Endothelial cell of umbilical vein (primary cell): ENCODE results near the gene PBXIP1. TPM values are rescaled to one million over a fixed set of nuclear protein-coding genes. Genes with fewer than 3 reads are reported as not detected.

Experiments used
- BruUV-seq: library from RNA; stranded (reverse); fragments of 400-500 nt; replicated peaks from 2 replicates; lab custom pipeline; 2021; lab: Mats Ljungman, UMichigan
- CTCF ChIA-PET: fragments of 300-600, 350-600 bp; sonication (Branson Sonifier 250); formaldehyde crosslinking; loops from one replicate; lab custom pipeline; 2021; ENCODE audit warnings: antibody characterized with exemption, inconsistent platforms; lab: Charles Lee
- POLR2A ChIA-PET: fragments of 300-600, 350-600 bp; sonication (Branson Sonifier 250); formaldehyde crosslinking; loops from one replicate; lab custom pipeline; 2021; ENCODE audit warnings: antibody characterized with exemption, inconsistent platforms; lab: Charles Lee
- DNase-seq: peaks from one replicate; pipeline ENCODE4 v3.0.0-alpha.2; 2011; ENCODE audit warnings: low read depth, low spot score
- FAIRE-seq: peaks from 2 replicates; lab custom pipeline; 2011; peaks lifted over from hg19 to GRCh38; lab: Jason Lieb, UNC
- H2AFZ ChIP-seq: 2 replicates; pipeline ENCODE4 v1.6.0; 2012; ENCODE audit warnings: low read depth, low read length, control low read depth, inconsistent platforms
- H3K27ac ChIP-seq: 2 replicates; pipeline ENCODE4 v1.5.1; 2011; ENCODE audit warnings: low read depth, mild to moderate bottlenecking, control low read depth, low read length, moderate library complexity; ENCODE audit not compliant: insufficient read depth
- H3K27me3 ChIP-seq, 2 experiments: 2 replicates each; pipeline versions ENCODE4 v1.6.0 to v1.6.1; 2011; ENCODE audit warnings: low read length in 2 of 2, mixed read lengths in 1 of 2; ENCODE audit not compliant: control insufficient read depth in 2 of 2, insufficient read depth in 2 of 2
- H3K36me3 ChIP-seq, 2 experiments: 2 replicates in 1 of 2; 3 replicates in 1 of 2; pipeline ENCODE4 v1.5.1; 2011; ENCODE audit warnings: low read length in 2 of 2, mild to moderate bottlenecking in 1 of 2, moderate library complexity in 1 of 2; ENCODE audit not compliant: control insufficient read depth in 2 of 2, insufficient read depth in 2 of 2; ENCODE audit errors: extremely low read depth in 1 of 2
- H3K4me1 ChIP-seq: 3 replicates; pipeline ENCODE4 v1.5.1; 2011; ENCODE audit warnings: mild to moderate bottlenecking, low read length; ENCODE audit not compliant: control insufficient read depth, insufficient read depth; ENCODE audit errors: extremely low read depth
- H3K4me2 ChIP-seq: 2 replicates; pipeline ENCODE4 v1.6.1; 2011; ENCODE audit warnings: low read length, control low read depth, mixed read lengths; ENCODE audit not compliant: insufficient read depth
- H3K4me3 ChIP-seq, 3 experiments: fragments of 200-600 bp in 1 of 3; sonication (generic), shearing (Covaris generic) in 1 of 3; replicated peaks in 1 of 3; 2 replicates each; pipeline ENCODE4 v1.5.1; 2011 to 2016; ENCODE audit warnings: control low read depth in 3 of 3, low read length in 3 of 3, mild to moderate bottlenecking in 2 of 3, inconsistent platforms in 1 of 3, low read depth in 1 of 3, moderate library complexity in 1 of 3; ENCODE audit not compliant: insufficient read depth in 1 of 3
- H3K79me2 ChIP-seq: 2 replicates; pipeline ENCODE4 v1.6.0; 2012; ENCODE audit warnings: low read length, inconsistent platforms; ENCODE audit not compliant: control insufficient read depth, insufficient read depth
- H3K9ac ChIP-seq: replicated peaks from 2 replicates; pipeline ENCODE3; 2011; ENCODE audit warnings: low read length, control low read depth; ENCODE audit not compliant: insufficient read depth; ENCODE audit errors: extremely low read depth
- H3K9me1 ChIP-seq: replicated peaks from 3 replicates; pipeline ENCODE4 v1.6.0; 2011; ENCODE audit warnings: mild to moderate bottlenecking, low read length; ENCODE audit not compliant: control insufficient read depth, insufficient read depth; ENCODE audit errors: extremely low read depth
- H3K9me3 ChIP-seq: replicated peaks from 2 replicates; pipeline ENCODE4 v1.5.1; 2012; ENCODE audit warnings: low read length, inconsistent platforms; ENCODE audit not compliant: control insufficient read depth, insufficient read depth
- H4K20me1 ChIP-seq: replicated peaks from 2 replicates; pipeline ENCODE3; 2011; ENCODE audit warnings: mild to moderate bottlenecking, low read length; ENCODE audit not compliant: control insufficient read depth, insufficient read depth; ENCODE audit errors: extremely low read depth
- EZH2 ChIP-seq: IDR thresholded peaks from 2 replicates; pipeline ENCODE4 v1.6.1; 2012; ENCODE audit warnings: borderline replicate concordance, low read depth, mild to moderate bottlenecking, moderate library complexity, low read length, inconsistent platforms; ENCODE audit not compliant: severe bottlenecking
- FOS ChIP-seq: IDR thresholded peaks from 2 replicates; pipeline ENCODE4 v1.6.1; 2011; ENCODE audit warnings: mild to moderate bottlenecking, low read length, moderate library complexity, borderline replicate concordance; ENCODE audit not compliant: insufficient read depth
- GATA2 ChIP-seq: IDR thresholded peaks from 2 replicates; pipeline ENCODE4 v1.7.0; 2011; ENCODE audit warnings: low read depth, mild to moderate bottlenecking, moderate library complexity, mixed read lengths, low read length; ENCODE audit not compliant: insufficient read length, insufficient read depth
- JUN ChIP-seq: IDR thresholded peaks from 2 replicates; pipeline ENCODE4 v1.6.1; 2011; ENCODE audit warnings: borderline replicate concordance, low read depth; ENCODE audit not compliant: insufficient read length, insufficient read depth
- MAX ChIP-seq: IDR thresholded peaks from 2 replicates; pipeline ENCODE4 v1.6.1; 2011; ENCODE audit not compliant: insufficient read depth, insufficient read length
- MYC ChIP-seq: IDR thresholded peaks from one replicate; pipeline ENCODE4 v1.6.1; 2011; ENCODE audit warnings: mild to moderate bottlenecking, low read depth, low read length
- POLR2A ChIP-seq: IDR thresholded peaks from 2 replicates; pipeline ENCODE4 v1.6.1; 2012; ENCODE audit warnings: low read depth, mild to moderate bottlenecking, control low read depth, low read length
- POLR2AphosphoS5 ChIP-seq: IDR thresholded peaks from 2 replicates; pipeline ENCODE4 v1.6.1; 2012; ENCODE audit warnings: low read depth, mild to moderate bottlenecking, control low read depth, low read length, moderate library complexity; ENCODE audit not compliant: insufficient read depth
- dilution Hi-C: fragments of 300-500 bp; cut with MboI; formaldehyde crosslinking; loops from one replicate; pipeline ENCODE4 v1.15.0; 2019; ENCODE audit warnings: low sequenced_read_pairs; ENCODE audit not compliant: extremely low pct_ligation_motif_present
- intact Hi-C: fragments of 100-400 bp; cut with micrococcal nuclease; formaldehyde crosslinking; loops from one replicate; pipeline ENCODE4 v1.10.0; 2022
- polyA plus RNA-seq, 4 experiments: library from polyadenylated mRNA; depleted of rRNA in 3 of 4; stranded (reverse) in 3 of 4; unstranded in 1 of 4; fragments of >200 nt; gene quantifications; 2 replicates each; pipeline versions ENCODE4 v1.2.1 to v1.2.3, GENCODE V29; 2011 to 2012; ENCODE audit warnings: missing spikeins in 1 of 4
- total RNA-seq: library from RNA; stranded (reverse); gene quantifications from 2 replicates; pipeline ENCODE4 v1.2.3, GENCODE V29; 2021
- TF ChIP-seq, protein P1 (sequence below), 2 donors: IDR thresholded peaks; 1 replicate in 1 of 2; 2 replicates in 1 of 2; pipeline ENCODE4 v1.5.1; 2011; ENCODE audit warnings: low read length in 2 of 2, mild to moderate bottlenecking in 2 of 2, moderate library complexity in 2 of 2, control low read depth in 1 of 2, inconsistent platforms in 1 of 2, low read depth in 1 of 2; ENCODE audit not compliant: insufficient read depth in 1 of 2; ENCODE audit errors: extremely low read depth in 1 of 2

Gene PBXIP1
- total and polyA plus RNA-seq, 2 donors (not counting 3 experiments of a cell fraction or from before 2014, with no cell fraction given) = 49.4 to 54.7 TPM

DNA sequence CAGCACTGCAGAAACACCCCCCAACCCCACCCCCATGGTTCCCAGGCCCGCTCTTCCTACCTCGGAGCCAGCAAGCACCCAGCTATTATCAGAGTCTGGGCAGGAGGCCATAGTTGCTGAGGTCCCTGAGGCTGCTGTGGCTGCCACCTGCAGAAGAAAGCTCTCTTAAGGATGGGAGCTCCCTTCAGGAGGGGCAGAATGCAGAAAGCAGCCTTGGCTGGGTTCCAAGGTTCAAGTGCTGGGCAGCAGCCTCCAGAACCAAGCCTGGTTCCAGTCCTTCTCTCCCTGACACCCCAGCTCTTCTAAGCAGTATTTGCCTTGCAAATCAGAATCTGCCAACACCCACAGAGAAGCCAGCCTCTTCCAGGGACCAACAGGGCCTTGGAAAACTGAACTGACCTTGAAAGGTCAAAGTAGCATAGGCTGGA, 2.3 kb downstream of the PBXIP1 start:
- intact Hi-C loops (loop anchor here (2.0 kb wide), 2 partner anchors 17 to 19 kb away; partner anchors contain the start of gene PMVK), dilution Hi-C loops (no loop called here)
- Histone ChIP-seq H3K9me3 (no peaks in the 10 kb centered on the region), H3K36me3 (peaks cover 0 to 13% of the 10 kb centered on the region in 2 experiments), H3K9ac (no peak overlapping the region), H2AFZ (no peak overlapping the region), H3K4me3 (no peak overlapping the region), H3K9me1 (no peaks in the 10 kb centered on the region), H3K4me1 (peaks cover 19% of the 10 kb centered on the region), H4K20me1 (no peaks in the 10 kb centered on the region), H3K27me3 (no peaks in the 10 kb centered on the region), H3K27ac (no peak overlapping the region), H3K4me2 (no peak overlapping the region), H3K79me2 (no peaks in the 10 kb centered on the region)
- no peak for DNase-seq
- ChIA-PET CTCF (interaction anchor here (0.9 to 2.4 kb wide), 3 partner anchors 9 to 131 kb away, joined by 3 to 10 read pairs (median 6); no protein-coding TSS in a partner anchor), POLR2A (no interaction called here)
- BruUV-seq = no TSS peak
- TF ChIP-seq EZH2 (no peak), MAX (no peak), POLR2A (no peak), FOS (no peak), GATA2 (no peak), MYC (no peak), POLR2AphosphoS5 (no peak), JUN (no peak)
- TF ChIP-seq, protein P1, sequence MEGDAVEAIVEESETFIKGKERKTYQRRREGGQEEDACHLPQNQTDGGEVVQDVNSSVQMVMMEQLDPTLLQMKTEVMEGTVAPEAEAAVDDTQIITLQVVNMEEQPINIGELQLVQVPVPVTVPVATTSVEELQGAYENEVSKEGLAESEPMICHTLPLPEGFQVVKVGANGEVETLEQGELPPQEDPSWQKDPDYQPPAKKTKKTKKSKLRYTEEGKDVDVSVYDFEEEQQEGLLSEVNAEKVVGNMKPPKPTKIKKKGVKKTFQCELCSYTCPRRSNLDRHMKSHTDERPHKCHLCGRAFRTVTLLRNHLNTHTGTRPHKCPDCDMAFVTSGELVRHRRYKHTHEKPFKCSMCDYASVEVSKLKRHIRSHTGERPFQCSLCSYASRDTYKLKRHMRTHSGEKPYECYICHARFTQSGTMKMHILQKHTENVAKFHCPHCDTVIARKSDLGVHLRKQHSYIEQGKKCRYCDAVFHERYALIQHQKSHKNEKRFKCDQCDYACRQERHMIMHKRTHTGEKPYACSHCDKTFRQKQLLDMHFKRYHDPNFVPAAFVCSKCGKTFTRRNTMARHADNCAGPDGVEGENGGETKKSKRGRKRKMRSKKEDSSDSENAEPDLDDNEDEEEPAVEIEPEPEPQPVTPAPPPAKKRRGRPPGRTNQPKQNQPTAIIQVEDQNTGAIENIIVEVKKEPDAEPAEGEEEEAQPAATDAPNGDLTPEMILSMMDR (IDR thresholded peaks at IDR 0.05; ENCODE audit: extremely low read depth in 1 of 2, insufficient read depth in 1 of 2, low read depth in 1 of 2, low read length in 2 of 2) = no peak
- no peak for FAIRE-seq
